HG03558 (cell line): ENCODE results near the gene IWS1.

Experiments used
- ATAC-seq: cut with Tn5 transposase; IDR thresholded peaks from one replicate; pipeline ENCODE4 v1.9.1; 2021; ENCODE audit warnings: moderate number of reproducible peaks; ENCODE audit not compliant: unreplicated experiment; ENCODE audit errors: extremely low read depth

Gene IWS1

GRCh38 chr2:127506510-127506909 is 19.8 kb downstream of the IWS1 start:
- no peak for ATAC-seq

GRCh38 chr2:127504552-127505430 is 21.5 kb downstream of the IWS1 start:
- ATAC-seq, result no peak

- no peak for ATAC-seq
These were observed 22.8 kb downstream of the IWS1 start for GRCh38 chr2:127503491-127503890.

GRCh38 chr2:127498386-127498785 is 27.9 kb downstream of the IWS1 start:
- no peak for ATAC-seq

GRCh38 chr2:127490283-127490682 is 36.0 kb downstream of the IWS1 start:
- no peak for ATAC-seq

GRCh38 chr2:127486247-127487058 is 39.8 kb downstream of the IWS1 start:
- no peak for ATAC-seq

- no peak for ATAC-seq
These were observed 40.6 kb downstream of the IWS1 start for GRCh38 chr2:127485694-127486071.

GRCh38 chr2:127485051-127485693 is 41.1 kb downstream of the IWS1 start:
- ATAC-seq, result no peak

GRCh38 chr2:127482031-127482430 is 44.3 kb downstream of the IWS1 start:
- ATAC-seq, result no peak

- no peak for ATAC-seq
These were observed 46.2 kb downstream of the IWS1 start for GRCh38 chr2:127479866-127480743.

- ATAC-seq, result no peak
These were observed 47.0 kb downstream of the IWS1 start for GRCh38 chr2:127479219-127479825.

GRCh38 chr2:127475788-127476187 is 50.5 kb downstream of the IWS1 start:
- no peak for ATAC-seq

GRCh38 chr2:127472268-127472667 is 54.0 kb downstream of the IWS1 start:
- ATAC-seq, result no peak

GRCh38 chr2:127471286-127471988 is 54.9 kb downstream of the IWS1 start:
- no peak for ATAC-seq

- no peak for ATAC-seq
These were observed 56.3 kb downstream of the IWS1 start for GRCh38 chr2:127469974-127470373.

GRCh38 chr2:127469051-127469450 is 57.2 kb downstream of the IWS1 start:
- ATAC-seq, result no peak

- ATAC-seq, result no peak
These were observed 61.0 kb downstream of the IWS1 start for GRCh38 chr2:127465258-127465657.

- no peak for ATAC-seq
These were observed 61.6 kb downstream of the IWS1 start for GRCh38 chr2:127464470-127465257.
